Stimulated activated CD8-positive, alpha-beta memory T cell treated with anti-CD3 and anti-CD28 coated beads, Interleukin-7, amount 100 ng/mL, for 4 hours (primary cell): ENCODE results near the gene KCNIP1.

ENCODE experiments used
- DNase-seq, 2 donors: peaks; one replicate each; pipeline ENCODE4 v3.0.0-alpha.2; 2020; ENCODE audit warnings: low read depth in 2 of 2

Gene KCNIP1

DNA sequence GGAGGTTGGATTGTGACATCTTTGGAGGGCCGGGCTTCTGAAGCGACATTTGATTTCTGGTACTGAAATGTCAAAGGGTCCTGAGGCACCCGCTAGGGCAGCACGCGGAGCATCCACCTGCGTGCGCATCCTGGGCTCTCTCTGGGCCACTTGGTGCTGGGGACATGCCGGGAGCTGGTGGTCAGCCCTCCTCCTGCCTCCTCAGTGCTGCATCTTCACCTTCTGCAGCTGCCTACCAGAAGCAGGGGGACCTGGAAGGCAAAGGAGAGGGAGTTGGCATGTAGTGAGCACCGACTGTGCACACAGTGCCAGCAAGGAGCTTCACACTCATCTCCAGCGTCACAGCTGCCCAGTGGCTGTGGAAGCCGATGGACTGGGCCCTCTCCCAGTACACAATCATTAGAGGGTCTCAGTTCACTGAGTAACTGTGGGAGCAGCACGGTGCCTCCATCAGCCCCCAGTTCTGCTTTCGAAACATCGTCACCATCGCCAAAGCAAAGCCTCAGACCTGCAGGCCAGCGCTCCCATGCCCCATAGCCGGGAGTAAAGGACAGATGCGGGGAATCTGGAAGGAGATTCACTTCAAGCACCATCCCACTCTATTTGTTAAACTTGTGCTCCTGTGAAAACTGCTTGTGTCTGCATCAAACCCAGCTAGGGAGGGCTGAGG lies 138.4 kb downstream of the KCNIP1 start:
- no peak for DNase-seq

DNA sequence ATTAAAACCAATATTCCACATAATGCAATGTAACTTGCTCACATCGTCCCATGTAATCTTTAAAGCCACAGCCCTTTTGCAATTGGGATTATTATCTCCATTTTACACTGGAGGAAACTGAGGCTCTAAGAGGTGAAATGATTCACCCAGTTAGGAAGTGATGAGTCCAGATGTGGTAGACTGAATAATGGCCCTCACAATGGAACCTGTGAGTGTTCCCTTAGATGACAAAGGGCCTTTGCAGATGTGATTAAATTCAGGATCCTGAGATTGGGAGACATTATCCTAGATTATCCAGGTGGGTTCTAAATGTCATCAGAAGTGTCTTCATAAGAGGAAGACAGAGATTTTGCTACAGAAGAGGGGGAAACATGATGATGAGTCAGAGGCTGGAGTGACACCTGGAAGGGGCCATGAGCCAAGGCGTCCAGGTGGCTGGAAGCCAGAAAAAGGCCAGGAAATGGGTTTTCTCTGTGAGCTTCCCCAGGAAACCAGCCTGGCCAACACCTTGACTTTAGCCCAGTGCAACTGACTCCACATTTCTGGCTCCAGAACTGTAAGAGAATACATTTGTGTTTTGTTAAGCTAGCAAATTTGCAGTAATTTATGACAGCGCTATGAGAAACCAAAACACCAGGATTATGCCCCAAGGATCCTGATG lies 139.1 kb downstream of the KCNIP1 start:
- DNase-seq, result no peak

DNA sequence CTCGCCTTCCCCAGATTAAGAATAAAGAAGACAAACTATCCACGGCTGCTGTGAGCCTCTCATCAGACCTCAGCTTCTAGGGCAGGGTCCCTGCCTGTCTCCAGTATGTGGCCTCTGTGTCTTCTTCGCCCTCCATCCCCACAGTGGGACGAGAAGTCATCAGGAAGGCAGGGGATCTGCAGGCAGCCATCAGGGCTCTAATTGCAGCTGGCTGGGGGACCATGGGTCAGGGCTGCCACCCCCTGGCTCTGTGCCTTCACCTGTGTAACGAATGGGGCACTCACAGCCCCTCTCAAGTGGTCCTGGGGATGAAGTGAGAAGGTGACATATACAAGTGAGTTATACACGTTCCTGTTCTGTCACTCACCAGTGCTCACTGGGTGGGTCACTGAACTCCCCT lies 139.8 kb downstream of the KCNIP1 start:
- no peak for DNase-seq

GRCh38 chr5:170644501-170644900 lies 140.7 kb downstream of the KCNIP1 start:
- no peak for DNase-seq

DNA sequence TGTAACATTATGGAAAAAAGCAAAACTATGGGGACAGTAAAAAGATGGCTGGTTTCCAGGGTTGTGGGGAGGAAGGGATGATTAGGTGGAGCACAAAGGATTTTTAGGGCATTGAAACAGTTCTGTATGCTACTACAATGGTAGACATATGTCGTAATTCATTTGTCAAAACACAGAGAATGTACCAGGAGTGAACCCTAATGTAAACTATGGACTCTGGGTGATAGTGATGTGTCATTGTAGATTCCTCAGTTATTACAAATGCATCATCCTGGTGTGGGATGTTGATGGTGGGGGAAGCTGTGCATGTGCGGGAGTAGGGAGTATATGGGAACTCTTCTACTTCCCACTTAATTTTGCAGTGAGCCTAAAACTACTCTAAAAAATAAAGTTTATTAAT lies 144.7 kb downstream of the KCNIP1 start:
- no peak for DNase-seq

DNA sequence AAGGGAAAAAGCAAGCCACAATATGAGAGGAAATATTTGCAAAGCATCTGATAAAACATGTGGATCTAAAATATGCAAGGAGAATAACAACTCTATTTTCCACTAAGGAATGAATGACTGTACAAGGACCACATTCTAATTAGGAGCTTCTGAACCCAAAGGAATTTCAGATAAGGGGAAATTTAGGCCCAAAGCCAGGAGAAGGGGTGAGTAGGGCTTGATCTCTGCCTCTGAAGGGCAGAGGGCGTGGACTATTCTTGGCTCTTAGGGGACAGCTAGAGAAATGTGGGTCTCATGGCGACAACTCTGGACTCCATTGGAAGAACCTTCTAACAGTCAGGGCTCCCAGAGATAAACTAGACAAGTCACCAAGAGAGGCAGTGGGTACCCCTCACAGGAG lies 147.0 kb downstream of the KCNIP1 start:
- no peak for DNase-seq

DNA sequence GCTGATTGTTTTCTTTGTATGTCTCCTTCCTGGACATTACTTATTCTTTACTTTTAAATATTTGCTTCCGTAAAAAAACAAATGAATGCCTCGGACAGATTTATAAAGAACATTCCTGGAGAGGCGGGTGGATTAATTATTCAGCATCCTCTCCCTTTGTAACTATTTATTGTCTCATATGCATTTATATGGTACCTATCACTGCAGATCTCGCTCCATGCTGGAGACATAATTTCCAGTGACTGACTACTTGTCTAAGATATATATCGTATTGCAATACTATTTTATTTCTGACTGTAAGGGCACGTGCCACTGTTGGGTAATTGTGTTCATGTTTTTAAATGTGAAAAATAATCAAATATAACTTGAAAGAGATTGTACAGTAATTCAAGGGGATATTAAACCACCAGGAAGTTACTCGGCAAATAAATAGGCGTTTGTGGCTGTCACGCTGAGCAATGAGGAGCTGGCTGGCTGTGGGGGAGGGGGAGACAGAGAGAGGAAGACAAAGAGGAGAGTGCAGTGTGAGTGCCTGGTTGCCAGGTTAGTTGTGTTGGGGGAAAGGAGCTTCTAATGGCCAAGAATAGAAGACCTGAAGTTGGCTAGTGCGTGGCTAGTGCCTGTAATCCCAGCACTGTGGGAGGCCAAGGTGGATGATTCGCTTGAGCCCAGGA lies 147.9 kb downstream of the KCNIP1 start:
- DNase-seq, result no peak

- no peak for DNase-seq
These were observed 151.7 kb downstream of the KCNIP1 start for GRCh38 chr5:170655476-170655875.

DNA sequence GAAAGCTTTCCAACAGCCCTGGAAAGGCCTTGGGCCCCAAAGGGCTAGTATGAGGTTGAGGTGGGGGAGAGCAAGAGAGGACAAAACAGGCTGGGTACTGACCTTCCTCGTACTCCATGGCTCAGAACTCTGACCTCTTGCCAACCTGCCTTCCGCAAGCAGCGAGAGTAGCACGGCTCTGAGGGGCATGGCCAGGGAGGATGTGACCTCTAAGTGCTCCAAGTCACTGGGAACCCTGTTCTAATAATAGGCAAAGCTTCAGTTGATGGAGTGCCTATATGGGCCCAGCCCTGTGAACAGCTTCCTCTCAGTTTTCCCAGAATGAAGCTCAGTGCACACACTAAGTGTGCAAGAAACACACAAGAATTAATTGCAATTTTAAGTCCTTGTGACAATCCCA lies 152.1 kb downstream of the KCNIP1 start:
- no peak for DNase-seq

- DNase-seq, result no peak
These were observed 152.5 kb downstream of the KCNIP1 start for GRCh38 chr5:170656346-170656745.

DNA sequence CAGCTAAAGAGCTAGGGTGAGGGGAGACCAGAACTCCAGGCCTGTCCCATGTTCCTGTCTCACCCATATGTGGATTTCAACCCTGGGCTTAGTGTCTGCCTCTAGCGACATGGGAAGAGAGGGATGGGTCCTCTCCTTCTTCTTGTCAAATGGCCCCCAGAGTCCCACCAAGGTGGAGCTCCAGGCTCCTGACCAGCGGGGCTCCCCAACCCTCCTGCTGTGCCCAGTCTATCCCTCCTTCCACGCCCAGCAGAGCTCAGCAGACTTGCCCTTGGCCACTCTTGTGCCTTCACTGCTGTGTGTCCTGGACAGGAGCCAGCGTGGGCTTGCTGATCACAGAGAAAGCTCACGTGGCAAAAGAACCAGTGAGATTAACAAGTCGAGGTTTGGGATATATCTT lies 156.7 kb downstream of the KCNIP1 start:
- no peak for DNase-seq

DNA sequence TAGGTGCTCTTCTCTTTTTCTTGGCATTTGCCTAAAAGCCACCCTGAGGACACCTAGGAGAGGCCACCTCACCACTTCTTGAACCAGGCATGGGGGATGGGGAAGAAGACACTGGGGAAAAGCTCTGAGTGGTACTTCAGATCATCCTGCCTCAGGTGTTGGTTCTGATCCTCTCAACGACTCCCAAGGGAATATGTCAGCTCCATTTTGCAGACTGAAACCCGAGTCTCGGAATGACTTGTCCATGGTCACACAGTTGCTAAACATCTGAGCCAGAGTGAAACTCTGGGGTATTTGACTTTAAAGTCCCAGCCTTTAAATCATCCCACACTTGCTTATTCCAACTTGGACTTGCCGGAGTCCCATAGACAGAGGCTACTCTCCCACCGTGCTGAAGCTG lies 159.1 kb downstream of the KCNIP1 start:
- DNase-seq, result no peak

GRCh38 chr5:170678811-170679210 lies 175.0 kb downstream of the KCNIP1 start:
- DNase-seq, result no peak

GRCh38 chr5:170681013-170681433 lies 177.2 kb downstream of the KCNIP1 start:
- no peak for DNase-seq

DNA sequence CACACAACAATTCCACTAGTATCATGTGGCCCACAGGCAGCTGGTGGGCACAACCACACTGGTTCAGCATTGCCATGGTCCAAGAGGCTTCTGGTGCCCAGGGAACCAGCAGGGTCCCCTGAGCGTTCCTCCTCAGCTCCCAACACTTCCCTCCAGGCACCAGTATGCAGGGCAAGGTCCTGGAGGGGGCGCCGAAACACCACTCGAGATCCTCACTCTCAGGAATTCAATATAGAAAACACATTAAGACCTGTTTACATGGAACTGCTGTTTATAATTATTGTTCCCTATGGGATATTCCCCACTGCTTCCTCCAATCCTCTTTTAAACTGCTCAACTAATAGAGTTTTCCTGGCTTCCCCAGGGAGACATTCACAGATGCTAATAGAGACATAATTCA lies 187.8 kb downstream of the KCNIP1 start:
- DNase-seq, result no peak

- no peak for DNase-seq
These were observed 189.9 kb downstream of the KCNIP1 start for GRCh38 chr5:170693701-170694100.

DNA sequence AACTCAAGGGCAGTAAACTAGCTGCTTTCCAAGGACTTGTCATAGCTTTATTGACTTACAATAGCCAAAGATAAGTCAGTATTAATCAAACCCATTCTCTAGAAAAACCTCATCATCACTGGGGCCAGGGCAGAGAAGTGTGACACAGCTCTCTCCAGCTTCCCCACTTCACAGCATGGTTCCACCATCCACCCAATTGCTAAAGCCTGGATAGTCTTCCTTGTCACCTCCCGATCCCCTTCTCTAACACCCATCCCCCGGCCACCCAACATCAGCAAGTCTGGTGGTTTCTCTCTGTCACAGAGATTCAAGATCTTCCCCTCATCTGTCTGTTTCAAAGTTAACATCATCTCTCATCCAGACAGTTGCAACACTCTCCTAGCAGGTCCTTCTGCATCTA lies 191.1 kb downstream of the KCNIP1 start:
- DNase-seq, result no peak

GRCh38 chr5:170697031-170697430 lies 193.2 kb downstream of the KCNIP1 start:
- DNase-seq, result no peak

DNA sequence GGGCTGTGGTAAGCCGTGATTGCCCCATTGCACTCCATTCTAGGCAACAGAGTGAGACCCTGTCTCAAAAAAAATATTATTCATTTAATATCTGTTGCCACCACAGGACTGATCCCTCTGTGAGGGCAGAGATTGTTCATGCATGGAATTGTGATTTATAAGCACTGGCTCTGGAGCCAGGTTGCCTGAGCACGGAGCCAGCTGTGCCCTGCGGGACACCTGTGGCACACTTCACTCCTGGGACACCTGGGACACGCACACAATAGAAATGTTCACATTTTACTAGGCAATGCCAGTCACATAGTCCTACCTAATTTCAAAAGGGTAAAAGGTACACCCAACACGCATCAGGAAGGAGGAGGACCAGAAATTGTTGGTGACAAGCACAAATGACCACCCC lies 196.7 kb downstream of the KCNIP1 start:
- no peak for DNase-seq

GRCh38 chr5:170701334-170701733 lies 197.5 kb downstream of the KCNIP1 start:
- no peak for DNase-seq

DNA sequence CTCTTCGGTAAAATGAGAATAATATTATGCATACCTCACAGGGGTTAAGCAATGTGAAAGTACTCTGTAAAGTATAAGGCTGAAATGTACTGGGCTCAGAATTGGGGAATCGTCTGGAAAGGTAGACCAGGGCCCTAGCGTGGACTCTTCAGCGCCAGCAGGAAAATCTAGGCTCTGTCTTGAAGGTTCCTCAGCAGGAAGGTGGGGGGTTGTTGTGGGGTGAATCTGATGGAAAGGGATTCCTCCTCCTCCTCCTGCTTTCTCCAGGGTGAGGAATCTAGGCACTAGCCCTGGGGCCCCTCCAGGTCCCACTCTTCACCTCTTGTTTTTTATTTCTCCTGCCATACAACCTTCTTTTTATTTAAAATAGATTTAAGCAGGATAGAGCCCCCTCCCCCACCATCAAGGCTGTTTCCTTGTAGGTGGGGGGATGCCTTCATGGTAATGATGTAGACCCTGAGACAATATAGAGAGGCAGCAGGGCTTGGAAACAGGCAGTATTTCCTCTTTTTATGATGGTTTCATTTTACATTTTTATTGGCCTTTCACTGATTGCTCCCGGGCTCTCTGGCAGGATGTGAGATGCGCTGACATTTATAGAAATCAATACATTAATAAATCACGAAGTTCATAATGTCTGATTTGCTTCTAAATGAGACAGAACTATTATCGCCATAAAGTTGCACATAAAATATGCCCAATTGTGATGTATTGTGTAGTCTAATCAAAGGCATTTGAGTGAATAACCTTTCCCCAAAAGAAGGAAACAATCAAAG lies 200.8 kb downstream of the KCNIP1 start:
- no peak for DNase-seq

DNA sequence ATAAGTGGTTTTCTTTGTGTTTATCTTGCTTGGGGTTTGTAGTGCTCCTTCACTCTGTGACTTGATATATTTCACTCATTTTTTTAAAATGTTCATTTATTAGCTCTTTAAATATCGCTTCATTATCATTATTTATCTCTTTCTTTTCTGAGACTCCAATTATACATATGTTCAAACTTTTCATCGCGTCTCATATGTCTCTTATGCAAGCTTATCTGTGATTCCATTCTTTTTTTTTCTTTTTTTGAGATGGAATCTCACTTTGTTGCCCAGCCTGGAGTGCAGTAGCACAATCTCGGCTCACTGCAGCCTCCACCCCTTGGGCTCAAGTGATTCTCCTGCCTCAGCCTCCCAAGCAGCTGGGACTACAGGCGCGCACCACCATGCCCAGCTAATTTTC lies 205.8 kb downstream of the KCNIP1 start:
- no peak for DNase-seq
